Activated CD4-positive, alpha-beta T cell treated with anti-CD3 and anti-CD28 coated beads, Interleukin-2, amount 50 U/mL, for 1 hour (primary cell): ENCODE results near the gene MIP.
"Not testable (repeated sequence)": the region's sequence is repeated elsewhere in the genome, so short reads cannot be mapped to it uniquely, and the experiment has no call there.

Source experiments
- DNase-seq: peaks from one replicate; pipeline ENCODE4 v3.0.0-alpha.2; 2020

The MIP gene

DNA sequence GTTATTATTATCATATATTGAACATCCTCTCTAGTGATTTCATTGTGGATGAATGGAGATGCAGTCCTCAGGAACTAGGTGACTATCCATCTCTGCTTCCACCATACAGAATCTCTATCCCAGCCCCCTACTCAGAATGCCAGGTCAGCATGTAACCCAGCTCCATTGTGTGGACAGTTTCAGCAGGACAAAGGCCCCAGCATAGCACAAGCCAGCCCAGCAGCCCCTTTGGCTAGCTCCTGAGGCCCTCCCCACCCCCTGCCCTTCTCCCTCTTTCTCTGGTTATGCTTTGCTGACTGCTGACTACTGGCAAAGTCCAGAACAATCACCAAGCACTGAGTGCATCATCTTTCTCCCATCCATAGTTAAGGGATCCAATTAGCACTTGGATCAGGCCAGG lies 8.1 kb upstream of the MIP start:
- DNase-seq, result no peak

DNA sequence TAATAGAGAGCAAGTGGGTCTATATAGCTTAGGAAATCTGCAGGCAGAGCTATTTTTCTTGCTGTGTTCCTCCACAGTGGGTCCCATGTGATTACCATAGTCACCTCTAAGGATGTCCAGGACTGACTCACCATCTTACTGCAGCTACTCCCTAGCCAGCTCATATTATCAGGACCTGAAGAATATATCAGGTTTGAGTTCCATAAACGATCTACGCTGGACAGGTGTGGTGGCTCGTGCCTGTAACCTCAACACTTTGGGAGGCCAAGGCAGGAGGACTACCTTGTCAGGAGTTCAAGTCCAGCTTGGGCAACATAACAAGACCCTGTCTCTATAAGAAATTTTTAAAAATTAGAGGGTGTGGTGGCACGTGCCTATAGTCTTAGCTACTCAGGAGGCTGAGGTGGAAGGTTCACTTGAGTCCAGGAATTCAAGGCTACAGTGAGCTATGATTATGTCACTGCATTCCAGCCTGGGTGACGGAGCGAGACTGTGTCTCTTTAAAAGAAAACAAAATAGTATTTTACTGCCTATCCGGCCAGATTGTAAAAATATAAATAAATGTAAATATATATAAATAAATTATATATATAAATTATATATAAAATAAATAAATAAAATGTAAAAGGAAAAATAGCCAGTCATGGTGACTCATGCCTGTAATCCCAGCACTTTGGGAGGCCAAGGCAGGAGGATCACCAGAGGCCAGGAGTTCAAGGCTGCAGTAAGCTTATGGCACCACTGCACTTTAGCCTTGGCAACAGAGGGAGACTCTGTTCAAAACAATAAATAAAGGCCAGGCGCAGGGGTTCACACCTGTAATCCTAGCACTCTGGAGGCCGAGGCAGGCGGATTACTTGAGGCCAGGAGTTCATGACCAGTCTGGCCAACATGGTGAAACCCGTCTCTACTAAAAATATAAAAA lies 7.0 kb upstream of the MIP start:
- no peak for DNase-seq

DNA sequence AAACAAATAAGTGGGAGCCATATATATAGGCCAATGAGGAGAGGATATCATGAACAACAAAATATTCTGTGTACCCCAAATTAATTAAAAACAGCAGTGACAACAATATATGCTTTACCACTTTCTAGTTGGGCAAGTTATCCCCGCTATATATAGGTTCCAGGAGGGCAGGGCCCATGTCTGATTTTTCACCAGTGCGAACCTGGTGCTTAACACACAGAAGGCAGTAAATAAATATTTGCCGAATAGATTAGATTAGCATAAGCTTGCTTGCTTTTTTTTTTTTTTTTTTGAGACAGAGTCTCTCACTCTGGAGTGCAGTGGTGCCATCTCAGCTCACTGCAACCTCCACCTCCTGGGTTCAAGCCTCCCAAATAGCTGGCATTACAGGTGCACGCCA lies 3.4 kb upstream of the MIP start:
- DNase-seq, result no peak

DNA sequence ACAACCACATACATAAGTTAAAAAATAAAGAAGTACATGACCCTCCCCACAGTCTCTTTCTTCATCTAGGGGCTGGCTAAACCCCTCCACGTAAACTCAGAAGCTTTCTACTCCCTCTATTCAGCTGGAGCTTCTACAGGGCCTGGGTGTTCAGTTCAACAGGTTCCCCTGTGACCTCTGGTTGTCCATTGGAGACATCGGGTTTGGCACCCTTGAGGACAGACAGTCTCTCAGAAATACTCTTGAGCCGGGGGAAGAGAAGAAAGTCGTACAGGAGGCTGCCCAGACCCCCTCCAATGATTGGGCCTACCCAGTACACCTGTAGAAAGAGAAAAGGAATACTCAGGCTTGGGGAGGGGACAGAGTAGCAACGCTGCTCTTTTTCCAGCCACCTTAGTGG lies 3.3 kb downstream of the MIP start:
- no peak for DNase-seq

DNA sequence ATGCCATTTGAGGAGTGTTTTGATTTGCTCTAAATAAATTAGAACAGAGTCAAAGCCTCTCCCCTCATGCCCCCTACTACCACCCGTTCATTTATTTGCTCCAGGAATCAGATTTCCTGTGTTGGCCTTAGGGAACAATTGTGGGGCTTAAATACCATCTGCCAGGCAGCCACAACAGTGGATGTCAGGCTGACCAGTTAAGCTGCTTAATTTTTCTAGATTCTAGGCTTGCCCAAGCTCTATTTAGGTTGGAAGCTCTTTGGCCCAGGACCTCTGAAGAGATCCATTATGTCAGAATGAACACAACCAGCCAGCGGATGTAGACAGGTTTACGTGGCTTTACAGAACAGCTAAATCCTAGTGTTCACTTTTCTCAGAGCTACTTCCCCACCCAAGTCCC lies 4.2 kb downstream of the MIP start:
- DNase-seq, result no peak

DNA sequence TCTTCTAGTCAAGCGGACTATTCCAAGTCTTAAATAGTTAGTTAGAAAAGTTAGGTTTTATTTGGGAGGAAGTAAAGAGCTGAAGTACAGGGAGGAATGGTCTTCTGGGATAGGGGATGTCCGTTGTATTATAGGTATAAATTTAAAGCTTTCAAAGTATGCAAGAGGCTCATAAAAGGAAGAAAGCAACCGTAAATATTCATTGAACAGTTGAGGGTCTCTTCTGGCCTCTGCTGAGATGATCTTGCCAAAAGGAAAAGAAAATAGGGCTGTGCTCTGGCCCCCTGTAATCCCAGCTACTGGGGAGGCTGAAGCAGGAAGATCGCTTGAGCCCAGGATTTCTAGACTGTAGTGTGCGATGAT lies 4.9 kb downstream of the MIP start:
- no peak for DNase-seq

DNA sequence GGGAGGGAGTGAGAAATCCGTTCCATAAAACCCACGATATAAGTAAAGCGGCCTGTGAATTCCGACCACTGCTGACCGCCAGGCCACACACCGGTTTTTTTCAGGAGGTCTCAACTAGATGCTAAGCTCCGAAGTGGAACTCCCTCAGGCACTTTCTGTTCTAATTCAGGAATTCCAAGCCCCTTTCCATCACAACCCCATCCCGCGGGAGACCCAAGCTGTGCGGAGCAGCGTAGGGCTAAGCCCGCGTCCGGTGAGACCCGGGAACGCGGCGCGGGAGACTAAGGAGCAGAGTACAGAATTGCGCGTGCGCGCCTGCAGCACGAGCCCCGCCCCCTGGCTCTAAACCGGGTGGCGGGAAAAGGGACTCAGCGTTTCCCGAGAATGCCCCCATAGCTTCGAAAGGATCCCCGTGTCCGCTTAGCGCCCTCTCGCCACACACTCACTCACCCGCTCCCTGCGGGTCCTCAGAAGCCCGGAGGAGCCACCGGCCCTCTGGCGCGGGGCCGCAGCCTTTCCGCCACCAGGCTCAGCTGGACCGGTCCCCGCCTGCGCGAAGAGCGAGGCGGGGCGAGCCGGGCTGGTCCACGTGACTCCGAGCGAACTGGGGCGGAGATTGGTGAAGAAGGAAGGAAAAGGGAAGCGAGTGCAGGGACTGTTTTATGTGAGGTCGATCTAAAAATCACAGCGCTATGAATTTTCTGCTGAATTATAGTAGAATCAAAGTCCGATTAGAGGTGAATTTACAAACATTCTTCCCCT lies 5.4 kb downstream of the MIP start, which contains the start of gene TIMELESS:
Gene TIMELESS (minus strand): TSS at position 567 of the 762 bp plus-strand sequence. CDS start 15,256 bp downstream, outside the sequence.
- peak; percentile 76 for DNase-seq

DNA sequence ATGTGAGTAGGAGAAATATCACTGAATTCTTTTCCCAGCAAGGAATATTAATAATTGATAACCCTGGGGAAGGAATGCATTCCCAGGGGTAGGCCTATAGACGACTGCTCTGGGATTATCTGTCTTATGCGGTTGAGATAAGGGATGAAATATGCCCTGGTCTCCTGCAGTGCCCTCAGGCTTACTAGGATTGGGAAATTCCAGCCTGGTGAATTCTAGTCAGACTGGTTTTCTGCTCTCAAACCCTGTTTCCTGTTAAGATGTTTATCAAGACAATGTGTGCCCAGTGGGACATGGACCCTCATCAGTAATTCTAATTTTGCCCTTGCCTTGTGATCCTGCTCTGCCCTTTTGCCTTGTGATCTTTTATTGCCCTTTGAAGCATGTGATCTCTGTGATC lies 11.2 kb downstream of the MIP start:
- DNase-seq, result not testable (repeated sequence)

DNA sequence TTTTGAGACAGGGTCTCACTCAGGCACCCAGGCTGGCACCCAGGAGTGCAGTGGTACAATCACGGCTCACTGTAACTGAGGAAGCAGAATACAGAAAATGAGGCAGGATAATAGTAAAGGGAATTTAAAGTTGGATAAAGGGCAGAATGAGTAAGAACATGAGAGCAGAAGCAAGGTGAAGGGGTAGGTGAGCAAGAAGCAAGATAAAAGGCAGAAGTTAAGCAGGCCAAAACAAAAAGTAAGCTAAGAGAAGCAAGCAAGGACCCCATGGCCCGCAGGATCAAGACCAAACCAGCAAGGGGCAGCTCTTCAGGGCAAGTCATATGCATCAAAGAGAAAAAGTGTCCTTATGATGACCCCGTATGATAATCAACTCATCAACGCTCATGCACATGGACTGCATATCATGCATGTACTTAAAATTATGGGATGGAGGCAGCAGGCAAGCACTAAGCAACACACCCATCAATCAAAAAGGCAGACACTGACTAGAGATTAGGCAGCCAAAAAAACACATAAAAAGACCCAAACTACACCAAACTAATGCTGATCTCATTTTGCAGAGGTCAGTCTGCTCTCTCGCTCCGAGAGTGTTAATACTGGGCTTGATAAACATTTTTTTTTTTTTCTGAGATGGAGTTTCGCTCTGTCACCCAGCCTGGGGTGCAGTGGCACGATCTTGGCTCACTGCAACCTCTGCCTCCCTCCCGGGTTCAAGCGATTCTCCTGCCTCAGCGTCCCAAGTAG lies 16.9 kb downstream of the MIP start:
- no peak for DNase-seq

DNA sequence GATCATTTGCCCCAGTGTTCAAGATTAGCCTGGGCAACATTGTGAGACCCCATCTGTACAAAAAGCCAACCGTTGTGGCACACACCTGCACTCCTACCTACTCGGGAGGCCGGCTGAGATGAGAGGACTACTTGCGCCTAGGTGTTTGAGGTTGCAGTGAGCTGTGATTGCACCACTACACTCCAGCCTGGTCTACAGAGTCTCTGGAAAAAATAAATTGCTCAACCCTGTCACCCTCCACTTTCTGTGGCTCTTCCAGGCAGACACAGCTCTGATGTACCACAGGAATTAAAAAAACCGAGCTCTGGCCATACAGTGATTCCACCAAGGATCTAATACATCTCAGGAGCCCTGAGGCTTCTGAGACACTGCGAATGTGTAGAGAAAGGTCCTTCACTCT lies 19.6 kb downstream of the MIP start:
- DNase-seq, result no peak

DNA sequence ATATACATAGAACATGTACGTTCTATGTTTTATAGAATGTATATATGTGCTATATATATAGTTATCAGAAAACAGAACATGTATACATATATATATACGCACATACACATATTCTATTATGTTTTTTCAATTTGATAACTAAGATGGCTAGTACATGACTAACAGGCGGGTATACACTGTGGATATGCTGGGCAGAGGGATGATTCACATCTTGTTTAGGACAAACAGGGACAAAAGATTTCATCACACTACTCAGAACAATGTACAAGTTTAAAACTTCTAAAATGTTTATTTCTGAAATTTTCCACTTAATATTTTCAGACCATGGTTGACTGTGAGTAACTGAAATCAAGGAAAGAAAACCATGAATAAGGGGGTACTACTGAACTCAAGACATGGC lies 22.6 kb downstream of the MIP start:
- no peak for DNase-seq

DNA sequence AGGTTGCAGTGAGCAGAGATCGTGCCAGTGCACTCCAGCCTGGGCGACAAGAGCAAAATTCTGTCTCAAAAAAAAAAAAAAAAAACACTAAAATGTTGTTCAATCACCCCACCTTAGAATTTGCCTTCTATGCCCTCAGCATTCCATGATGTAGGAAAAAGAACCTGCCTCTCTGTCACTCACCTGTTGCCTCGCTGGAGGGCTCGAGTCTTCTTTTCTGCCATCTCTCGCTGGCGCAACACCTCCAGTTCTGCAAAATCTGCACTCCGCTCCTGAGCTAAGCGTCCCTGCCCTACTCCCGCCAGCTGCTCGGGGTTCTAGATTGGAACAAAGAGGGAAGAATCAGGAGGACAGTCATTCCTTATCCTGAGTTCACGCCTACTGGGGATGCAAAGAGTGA lies 23.2 kb downstream of the MIP start:
- no peak for DNase-seq

DNA sequence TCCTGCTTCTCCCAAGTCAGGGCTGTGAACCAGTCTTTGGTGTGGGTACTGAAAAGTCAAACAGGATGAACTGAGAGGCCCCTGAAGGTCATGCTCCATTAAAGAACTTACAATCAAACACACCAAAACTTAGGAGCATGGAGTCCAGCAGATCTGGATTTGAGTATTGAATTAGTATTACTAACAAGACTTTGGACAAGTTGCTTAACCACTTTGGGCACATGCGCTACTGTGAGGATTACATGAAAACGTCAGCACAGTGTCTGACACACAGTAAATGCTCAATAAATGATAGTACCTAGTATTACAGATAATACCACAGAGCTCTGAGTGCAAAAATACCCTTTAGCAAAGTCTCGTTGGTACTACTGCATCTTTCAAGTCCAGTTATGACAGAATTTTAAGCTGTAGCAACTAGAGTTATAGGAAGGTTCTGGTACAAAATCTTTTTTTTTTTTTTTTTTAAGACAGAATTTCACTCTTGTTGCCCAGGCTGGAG lies 28.5 kb downstream of the MIP start:
- no peak for DNase-seq

DNA sequence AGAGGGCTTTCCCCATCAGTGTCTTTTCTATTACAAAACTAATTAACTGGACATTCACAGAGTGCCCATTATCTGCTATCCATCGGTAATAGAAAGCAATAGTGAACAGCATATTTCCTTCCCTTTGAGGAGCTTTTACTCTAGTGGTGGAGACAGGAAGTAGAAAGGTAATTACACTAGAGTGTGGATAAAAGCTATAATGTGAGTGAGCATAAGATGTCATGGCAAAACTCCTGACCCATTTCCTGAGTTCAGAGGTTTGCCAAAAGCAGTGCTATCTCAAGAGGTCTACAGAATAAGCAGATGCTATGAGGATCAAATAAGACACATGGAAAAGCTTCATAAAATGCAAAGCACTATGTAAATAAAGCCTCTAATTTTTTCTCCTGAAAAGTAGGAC lies 29.3 kb downstream of the MIP start:
- no peak for DNase-seq

DNA sequence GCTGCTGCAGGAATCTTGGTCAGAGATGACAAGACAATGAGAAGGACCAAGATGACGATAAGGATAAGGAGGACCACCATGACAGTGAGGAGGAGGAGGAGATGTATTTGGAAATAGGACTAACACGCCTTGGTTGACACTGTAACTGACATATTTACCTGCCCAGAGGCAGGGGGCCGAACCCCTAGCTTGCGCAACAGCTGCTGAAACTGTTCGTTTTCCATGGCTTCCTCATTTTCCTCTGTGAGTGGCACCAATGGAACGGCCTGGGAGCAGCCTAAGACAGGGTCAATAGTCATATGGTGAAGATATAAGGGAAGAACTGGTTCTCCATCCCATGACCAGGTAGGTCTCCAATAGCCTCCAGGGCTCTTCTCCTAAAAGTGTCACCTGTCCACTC lies 34.0 kb downstream of the MIP start:
- DNase-seq, result no peak

DNA sequence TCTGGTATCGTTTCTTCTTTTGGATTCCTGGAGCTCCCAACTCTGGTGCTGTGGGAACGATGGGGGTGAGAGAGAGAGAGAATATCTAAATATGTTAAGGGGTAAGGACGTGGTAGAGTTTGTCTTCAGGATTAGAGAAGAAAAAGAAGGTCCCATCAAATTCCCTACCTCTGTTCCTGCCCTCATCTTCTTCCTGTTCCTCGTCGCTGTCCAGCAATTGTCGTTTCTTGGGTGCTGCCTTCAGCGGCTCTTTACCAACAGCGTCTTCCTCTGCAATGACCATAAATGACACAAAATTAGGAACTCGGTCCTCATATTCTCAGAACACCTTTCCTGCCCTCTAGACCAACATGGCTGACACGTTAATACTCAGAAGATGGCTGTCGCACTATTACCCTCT lies 36.7 kb downstream of the MIP start:
- DNase-seq, result no peak

DNA sequence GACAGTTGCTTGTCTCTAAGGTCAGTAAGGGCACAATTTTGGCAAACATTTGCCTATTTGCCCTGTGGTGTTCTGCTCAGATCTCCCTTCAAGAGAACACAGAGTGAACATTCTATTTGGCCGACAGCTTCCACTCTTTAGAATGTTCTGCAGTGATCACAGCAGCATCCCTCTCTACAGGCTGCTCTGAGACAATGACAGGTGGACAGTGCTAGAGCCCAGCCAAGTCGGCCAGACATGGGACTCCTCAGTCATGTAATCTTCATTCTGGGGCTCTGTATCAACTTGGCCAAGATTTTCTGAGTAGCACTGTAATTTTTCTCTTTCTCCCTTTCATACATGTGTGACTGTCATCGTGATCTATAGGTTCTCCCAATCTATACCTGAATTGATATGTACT lies 40.1 kb downstream of the MIP start:
- no peak for DNase-seq

DNA sequence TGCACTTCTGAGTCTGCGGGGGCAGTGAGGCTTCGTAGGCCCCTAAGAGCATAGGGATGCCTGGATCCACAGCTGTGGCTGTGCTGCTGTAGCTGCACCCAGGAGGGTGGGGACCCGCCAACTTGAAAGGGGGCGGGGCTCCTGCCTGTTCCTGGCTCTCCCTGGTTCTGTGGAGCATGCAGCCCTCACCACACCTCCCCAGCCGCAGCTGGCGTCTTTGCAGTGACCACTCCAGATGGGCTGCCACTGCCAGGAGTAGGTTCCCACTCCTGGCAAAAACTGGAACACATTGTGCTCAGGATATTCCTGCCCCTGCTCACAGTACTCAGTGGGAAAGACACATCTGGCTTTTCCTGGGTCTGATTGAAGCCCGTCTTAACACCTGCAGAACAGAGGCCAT lies 41.1 kb downstream of the MIP start:
- no peak for DNase-seq

DNA sequence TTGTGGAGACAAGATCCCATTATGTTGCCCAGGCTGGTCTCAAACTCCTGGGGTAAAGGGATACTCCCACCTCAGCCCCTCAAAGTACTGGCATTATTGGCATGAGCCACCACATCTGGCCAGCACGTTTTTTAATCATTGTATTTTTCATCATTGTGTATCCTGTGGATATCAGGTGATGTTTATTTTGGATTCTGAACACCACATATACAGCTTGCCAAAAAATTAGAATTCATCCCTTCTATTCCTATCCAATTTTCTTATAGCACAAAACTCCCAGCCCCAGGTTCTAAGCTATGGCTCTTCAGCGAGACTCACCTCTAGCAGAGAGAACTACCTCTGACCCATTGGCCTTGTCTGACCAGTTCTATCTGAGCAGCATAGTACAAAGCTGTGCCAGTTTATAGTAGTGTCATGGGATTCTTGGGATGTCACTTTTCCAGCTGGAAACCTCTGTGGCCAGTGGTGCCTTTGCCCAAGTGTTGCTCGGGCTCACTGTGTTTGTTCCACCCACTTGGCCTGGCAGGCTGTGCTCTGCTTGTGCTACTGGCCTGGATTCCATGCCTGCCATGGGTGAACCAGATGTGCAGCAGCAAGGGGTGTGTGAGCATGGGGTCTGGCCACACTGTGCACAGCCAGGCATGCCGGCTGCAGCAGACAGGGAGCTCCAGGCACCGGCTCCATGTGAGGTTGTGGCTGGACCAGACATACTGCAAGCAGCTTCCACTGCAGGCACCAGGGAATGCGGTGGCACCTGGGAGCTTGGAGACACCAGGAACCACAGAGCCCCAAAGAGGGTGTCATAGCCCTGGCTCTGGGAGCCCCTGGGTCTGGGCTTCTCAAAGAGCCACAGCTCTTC lies 42.4 kb downstream of the MIP start:
- DNase-seq, result no peak

DNA sequence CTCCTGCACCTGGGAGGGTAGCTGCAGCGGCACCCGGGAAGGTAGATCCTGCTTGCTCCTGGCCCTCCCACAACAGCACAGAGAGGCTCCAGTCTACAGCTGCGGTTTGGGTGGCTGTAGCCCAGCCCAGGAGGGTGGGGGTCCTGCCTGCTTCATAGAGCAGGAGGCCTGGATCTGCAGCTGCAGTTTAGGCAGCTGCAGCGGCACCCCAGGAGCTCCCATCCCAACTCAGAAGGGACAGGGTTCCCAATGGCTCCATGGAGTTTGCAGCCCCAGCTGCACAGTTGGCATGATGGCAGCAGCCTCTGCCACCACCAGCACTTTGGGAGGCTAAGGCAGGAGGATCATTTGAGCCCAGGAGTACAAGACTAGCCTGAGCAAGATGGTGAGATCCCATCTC lies 43.7 kb downstream of the MIP start:
- DNase-seq, result no peak

DNA sequence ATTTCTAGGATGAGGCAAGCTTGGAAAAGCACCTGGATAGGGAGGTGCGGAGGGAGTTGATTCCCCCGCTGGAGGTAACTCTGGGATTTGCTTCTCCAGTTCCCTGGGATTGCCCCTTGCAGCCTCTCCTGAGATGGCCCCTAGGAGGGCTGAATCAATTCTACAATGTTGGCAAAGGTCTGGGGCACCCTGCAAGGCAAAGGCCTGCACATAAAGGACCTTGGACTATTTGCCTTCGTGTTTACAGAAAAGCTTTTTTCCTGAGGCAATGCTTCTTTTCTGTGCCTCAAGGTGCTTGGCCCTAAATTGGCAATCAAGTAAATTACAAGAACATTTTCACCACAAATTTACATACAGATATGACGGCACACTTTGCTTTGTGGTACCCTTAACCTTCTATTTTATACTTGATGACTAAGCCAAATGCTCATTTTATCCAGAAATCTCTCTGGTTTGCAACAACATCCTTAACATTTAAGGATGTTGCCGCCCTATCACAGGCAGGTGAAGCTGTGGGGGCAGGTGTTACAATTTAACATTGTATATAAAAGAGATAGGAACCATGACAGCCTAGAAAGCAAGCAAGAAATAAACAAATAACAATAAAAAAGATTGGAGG lies 45.5 kb downstream of the MIP start:
- DNase-seq, result no peak

DNA sequence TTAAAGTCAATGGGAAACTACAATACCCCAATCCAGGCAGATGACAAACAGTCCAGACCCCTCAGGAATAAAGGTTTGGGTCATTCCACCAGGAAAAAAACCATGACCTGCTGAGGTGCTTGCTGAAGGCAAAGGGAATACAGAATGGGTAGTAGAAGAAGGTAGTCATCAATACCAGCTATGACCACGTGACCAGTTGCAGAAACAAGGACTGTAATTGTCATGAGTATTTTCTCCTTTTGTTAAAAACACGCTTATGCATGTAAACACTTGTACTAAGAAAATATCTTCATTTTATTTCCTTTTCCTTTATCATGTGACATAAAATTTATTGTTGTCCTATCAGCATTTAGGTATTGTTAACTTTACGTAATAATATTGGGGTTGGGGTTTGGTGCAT lies 50.2 kb downstream of the MIP start:
- DNase-seq, result not testable (repeated sequence)
